Brain microvascular endothelial cell (primary cell): ENCODE results near the gene PGPEP1.

Experiments
- DNase-seq: peaks from one replicate; pipeline ENCODE4 v3.0.0-alpha.2; 2020
- H3K27ac ChIP-seq: fragments of 250-450 bp; sonication (Bioruptor Pico); 2 replicates; pipeline ENCODE4 v1.5.1; 2020; ENCODE audit warnings: mild to moderate bottlenecking, moderate library complexity
- H3K27me3 ChIP-seq: fragments of 250-450 bp; sonication (Bioruptor Pico); replicated peaks from 2 replicates; pipeline ENCODE4 v1.5.1; 2020; ENCODE audit warnings: mild to moderate bottlenecking
- H3K36me3 ChIP-seq: fragments of 250-450 bp; sonication (Bioruptor Pico); replicated peaks from 2 replicates; pipeline ENCODE4 v1.5.1; 2020; ENCODE audit warnings: mild to moderate bottlenecking
- H3K4me3 ChIP-seq: 2 replicates; pipeline ENCODE4 v1.5.1; 2011; ENCODE audit warnings: low read depth, mild to moderate bottlenecking, control low read depth, low read length, moderate library complexity
- in situ Hi-C: cut with HindIII; loops from 2 replicates; pipeline ENCODE4 v1.10.0; 2017; ENCODE audit warnings: low sequenced_read_pairs, low pct_ligation_motif_present
- TF ChIP-seq, protein P1 (sequence below): IDR thresholded peaks from 2 replicates; pipeline ENCODE4 v1.5.1; 2011; ENCODE audit warnings: low read depth, mild to moderate bottlenecking, moderate library complexity, low read length, control low read depth, inconsistent platforms; ENCODE audit errors: missing control alignments

PGPEP1 gene

DNA sequence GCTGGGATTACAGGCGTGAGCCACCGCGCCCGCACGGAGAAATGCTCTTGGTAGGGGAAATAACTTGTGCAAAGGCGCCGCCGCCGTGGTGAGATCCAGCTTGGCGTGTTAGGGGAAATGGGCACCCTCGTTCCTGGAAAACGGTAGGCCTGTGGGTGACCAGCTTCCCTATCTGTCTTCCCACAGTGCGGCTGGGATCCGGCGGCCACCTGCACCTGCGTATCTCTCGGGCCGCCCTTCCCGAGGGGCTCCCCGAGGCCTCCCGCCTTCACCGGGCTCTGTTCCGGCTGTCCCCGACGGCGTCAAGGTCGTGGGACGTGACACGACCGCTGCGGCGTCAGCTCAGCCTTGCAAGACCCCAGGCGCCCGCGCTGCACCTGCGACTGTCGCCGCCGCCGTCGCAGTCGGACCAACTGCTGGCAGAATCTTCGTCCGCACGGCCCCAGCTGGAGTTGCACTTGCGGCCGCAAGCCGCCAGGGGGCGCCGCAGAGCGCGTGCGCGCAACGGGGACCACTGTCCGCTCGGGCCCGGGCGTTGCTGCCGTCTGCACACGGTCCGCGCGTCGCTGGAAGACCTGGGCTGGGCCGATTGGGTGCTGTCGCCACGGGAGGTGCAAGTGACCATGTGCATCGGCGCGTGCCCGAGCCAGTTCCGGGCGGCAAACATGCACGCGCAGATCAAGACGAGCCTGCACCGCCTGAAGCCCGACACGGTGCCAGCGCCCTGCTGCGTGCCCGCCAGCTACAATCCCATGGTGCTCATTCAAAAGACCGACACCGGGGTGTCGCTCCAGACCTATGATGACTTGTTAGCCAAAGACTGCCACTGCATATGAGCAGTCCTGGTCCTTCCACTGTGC, 47.9 kb downstream of the PGPEP1 start:
- no peak overlapping the region for H3K27ac ChIP-seq
- H3K27me3 ChIP-seq: no peaks in the 10 kb centered on the region
- peaks cover 20% of the 10 kb centered on the region for H3K36me3 ChIP-seq
- in situ Hi-C loops: no loop called here
- TF ChIP-seq, protein P1, sequence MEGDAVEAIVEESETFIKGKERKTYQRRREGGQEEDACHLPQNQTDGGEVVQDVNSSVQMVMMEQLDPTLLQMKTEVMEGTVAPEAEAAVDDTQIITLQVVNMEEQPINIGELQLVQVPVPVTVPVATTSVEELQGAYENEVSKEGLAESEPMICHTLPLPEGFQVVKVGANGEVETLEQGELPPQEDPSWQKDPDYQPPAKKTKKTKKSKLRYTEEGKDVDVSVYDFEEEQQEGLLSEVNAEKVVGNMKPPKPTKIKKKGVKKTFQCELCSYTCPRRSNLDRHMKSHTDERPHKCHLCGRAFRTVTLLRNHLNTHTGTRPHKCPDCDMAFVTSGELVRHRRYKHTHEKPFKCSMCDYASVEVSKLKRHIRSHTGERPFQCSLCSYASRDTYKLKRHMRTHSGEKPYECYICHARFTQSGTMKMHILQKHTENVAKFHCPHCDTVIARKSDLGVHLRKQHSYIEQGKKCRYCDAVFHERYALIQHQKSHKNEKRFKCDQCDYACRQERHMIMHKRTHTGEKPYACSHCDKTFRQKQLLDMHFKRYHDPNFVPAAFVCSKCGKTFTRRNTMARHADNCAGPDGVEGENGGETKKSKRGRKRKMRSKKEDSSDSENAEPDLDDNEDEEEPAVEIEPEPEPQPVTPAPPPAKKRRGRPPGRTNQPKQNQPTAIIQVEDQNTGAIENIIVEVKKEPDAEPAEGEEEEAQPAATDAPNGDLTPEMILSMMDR: peak; percentile 73
- H3K4me3 ChIP-seq: peak overlapping the region; percentile 78
- DNase-seq: no peak

DNA sequence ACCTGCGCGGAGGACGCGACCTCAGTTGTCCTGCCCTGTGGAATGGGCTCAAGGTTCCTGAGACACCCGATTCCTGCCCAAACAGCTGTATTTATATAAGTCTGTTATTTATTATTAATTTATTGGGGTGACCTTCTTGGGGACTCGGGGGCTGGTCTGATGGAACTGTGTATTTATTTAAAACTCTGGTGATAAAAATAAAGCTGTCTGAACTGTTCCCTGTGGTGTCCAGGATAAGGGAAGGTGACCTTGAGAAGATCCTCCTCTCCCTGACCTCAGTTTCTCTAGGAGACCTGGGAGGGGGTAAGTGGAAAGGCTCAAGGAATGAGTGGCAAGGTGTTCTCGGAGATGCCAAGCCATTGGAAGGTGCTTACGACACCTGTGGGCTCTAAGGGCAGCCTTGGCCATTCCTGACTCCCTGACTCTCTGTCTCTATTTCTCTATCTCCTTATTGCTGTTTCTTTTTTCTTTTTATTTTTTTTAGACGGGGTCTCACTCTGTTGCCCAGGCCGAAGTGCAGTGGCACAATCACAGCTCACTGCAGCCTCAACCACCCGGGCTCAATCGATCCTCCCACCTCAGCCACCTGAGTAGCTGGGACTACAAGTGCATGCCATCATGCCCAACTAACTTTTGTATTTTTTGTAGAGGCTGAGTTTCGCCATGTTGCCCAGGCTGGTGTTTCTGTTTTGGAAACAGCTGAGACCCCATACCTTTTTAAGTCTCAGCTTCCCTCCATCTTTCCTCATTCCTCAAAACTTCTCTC, 48.7 kb downstream of the PGPEP1 start:
- no peak overlapping the region for H3K27ac ChIP-seq
- no peak for DNase-seq
- TF ChIP-seq, protein P1: no peak
- H3K27me3 ChIP-seq: no peaks in the 10 kb centered on the region
- in situ Hi-C loops: no loop called here
- peak overlapping the region; percentile 78 for H3K4me3 ChIP-seq
- peaks cover 20% of the 10 kb centered on the region for H3K36me3 ChIP-seq

DNA sequence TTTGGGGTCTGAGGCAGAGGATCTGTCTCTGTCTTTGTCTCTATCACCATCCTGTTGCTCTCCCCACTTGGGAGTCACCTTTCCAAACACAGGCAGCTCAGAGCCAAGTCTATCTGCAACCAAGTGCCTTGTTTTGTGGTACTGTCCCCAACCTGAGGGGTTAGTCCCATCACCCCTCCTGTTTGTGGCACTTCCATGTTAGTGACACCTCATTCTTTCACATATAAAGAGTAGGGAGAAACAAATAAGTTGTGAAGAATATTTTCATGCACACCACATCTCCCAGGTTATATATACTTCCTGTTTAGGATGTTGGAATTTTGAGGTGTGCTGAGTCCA, 49.3 kb downstream of the PGPEP1 start:
- TF ChIP-seq, protein P1: no peak
- H3K4me3 ChIP-seq: no peak overlapping the region
- H3K36me3 ChIP-seq: peaks cover 20% of the 10 kb centered on the region
- DNase-seq: no peak
- in situ Hi-C loops: no loop called here
- H3K27me3 ChIP-seq: no peaks in the 10 kb centered on the region
- no peak overlapping the region for H3K27ac ChIP-seq

DNA sequence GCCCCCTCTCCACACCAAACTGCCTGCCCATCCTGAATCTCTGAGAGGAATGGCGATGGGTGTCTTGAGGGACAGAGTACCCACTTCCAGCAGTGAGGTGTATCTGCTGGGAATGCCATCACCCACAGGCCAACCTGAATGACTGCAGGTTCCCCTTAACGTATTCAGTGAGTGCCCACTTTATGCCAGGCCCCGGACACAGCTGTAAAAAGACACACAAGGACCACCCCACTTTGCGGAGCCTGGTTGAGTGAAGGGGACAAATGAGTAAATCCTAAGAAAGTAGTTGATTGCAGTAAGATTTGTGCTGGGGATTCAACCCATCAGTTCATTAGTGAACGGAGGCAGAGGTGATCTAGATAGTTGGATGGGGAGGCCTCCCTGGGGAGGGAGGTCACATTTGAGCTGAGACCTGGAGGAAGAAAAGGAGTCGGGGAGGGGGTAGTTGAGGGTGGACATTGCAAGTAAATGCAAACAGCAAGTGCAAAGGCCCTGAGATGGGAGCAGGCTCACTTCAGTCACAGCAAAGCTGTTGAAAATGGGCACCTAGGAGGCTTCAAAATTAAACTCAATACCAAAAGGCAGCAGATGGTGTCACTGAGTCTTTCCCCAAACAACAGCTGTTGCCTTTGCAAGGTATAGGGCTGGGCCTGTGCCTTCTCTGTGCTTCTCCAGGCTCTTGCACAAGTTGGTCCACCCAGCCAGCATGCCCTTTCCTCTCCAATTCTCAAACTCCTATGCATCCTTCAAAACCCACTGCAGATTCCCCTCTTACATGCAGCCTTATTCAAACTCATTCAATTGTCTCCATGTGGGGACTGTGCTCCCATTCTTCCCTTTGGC, 49.9 kb downstream of the PGPEP1 start:
- TF ChIP-seq, protein P1: no peak
- peaks cover 20% of the 10 kb centered on the region for H3K36me3 ChIP-seq
- no peak overlapping the region for H3K27ac ChIP-seq
- no peak overlapping the region for H3K4me3 ChIP-seq
- H3K27me3 ChIP-seq: no peaks in the 10 kb centered on the region
- no peak for DNase-seq
- in situ Hi-C loops: no loop called here

DNA sequence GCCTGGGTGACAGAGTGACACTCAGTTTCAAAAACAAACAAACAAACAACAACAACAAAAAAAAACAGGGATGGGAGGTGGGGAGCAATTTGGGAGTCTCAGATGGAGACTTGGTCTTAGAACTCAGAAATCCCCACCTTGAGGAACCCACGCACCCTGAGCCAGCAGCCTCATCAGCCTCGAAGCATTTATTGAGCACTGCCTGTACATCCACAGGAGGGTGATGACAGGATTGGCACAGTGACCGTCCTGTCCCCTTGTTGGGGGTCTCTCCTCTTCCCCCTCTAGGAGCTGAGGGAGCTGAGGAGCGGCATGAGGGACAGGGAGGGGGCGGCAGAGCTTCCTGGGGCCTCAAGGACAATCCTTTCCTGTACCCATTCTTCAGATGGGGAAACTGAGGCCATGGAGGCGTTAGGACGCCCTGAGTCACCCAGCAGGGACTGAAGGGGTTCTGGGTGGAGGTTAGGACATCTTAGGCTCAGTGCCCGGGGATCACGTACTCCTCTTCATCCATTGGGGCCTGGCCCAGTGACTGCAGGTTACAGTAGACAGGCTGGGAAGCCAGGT, 51.2 kb downstream of the PGPEP1 start:
- Histone ChIP-seq H3K4me3 (no peak overlapping the region), H3K27me3 (no peaks in the 10 kb centered on the region), H3K27ac (no peak overlapping the region), H3K36me3 (peaks cover 20% of the 10 kb centered on the region)
- in situ Hi-C loops: no loop called here
- DNase-seq: no peak
- TF ChIP-seq, protein P1: no peak
